GM12874 (cell line): ENCODE data around the gene TNFRSF11A.

ENCODE experiments used
- TF ChIP-seq, protein P1 (sequence below): IDR thresholded peaks from 2 replicates; pipeline ENCODE4 v1.5.1; 2011; ENCODE audit warnings: low read depth, mild to moderate bottlenecking, control low read depth, low read length, moderate library complexity; ENCODE audit not compliant: insufficient read depth

TNFRSF11A gene

DNA sequence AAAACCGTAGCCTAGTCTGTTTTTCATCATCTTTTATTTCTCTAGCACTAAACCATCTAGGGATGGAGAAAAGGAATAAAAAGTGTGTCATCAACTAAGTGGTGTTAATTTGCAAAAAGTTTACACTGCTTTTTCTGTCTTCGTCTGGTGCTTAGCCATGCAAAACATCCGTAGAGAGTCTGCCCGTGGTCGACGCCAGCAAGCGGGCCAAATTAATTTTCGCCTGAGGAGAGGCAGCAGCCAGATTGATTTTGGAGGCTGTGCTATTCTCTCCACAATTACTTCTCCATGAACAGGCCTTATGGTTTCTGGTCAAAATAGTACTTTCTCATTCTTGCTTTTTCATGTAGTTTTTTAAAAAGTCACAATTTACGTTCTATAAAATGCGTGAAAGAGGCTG, 46.3 kb downstream of the TNFRSF11A start:
- TF ChIP-seq, protein P1, sequence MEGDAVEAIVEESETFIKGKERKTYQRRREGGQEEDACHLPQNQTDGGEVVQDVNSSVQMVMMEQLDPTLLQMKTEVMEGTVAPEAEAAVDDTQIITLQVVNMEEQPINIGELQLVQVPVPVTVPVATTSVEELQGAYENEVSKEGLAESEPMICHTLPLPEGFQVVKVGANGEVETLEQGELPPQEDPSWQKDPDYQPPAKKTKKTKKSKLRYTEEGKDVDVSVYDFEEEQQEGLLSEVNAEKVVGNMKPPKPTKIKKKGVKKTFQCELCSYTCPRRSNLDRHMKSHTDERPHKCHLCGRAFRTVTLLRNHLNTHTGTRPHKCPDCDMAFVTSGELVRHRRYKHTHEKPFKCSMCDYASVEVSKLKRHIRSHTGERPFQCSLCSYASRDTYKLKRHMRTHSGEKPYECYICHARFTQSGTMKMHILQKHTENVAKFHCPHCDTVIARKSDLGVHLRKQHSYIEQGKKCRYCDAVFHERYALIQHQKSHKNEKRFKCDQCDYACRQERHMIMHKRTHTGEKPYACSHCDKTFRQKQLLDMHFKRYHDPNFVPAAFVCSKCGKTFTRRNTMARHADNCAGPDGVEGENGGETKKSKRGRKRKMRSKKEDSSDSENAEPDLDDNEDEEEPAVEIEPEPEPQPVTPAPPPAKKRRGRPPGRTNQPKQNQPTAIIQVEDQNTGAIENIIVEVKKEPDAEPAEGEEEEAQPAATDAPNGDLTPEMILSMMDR, result no peak

DNA sequence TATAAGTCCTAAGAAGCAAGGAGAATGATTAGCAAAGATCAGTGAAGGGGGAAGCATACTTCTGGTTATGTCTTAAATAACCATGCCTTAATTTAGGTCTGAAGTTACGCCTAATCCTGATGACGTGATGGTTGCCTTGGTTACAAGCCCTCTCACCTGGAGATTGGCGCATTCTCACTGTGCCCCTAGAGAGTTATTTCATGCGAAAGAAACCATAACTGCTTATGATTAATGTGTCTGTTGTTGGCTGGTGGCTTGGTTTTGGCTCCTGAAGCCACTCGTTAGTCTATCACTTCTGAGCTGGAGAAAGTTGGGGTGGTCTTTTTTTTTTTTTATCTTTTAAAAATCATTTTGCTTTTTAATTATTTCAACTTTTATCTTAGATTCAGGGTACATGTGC, 47.0 kb downstream of the TNFRSF11A start:
- TF ChIP-seq, protein P1, result no peak

DNA sequence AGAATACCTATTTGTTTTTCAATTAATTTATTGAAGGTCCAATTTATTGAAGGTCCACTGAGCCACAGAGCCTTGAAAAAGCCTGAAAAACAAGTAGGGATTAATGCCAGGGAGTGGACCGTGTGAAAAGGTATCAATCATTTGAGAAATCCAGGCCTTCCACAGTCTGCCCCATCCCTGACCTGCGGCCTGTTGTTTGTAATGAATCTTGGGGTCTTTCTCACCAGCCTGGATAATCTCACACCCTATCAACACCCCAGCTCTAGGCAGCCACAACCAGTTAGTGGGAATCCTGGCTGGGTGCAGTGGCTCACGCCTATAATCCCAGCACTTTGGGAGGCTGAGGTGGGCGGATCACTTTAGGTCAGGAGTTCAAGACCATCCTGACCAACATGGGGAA, 47.8 kb downstream of the TNFRSF11A start:
- TF ChIP-seq, protein P1, result no peak

DNA sequence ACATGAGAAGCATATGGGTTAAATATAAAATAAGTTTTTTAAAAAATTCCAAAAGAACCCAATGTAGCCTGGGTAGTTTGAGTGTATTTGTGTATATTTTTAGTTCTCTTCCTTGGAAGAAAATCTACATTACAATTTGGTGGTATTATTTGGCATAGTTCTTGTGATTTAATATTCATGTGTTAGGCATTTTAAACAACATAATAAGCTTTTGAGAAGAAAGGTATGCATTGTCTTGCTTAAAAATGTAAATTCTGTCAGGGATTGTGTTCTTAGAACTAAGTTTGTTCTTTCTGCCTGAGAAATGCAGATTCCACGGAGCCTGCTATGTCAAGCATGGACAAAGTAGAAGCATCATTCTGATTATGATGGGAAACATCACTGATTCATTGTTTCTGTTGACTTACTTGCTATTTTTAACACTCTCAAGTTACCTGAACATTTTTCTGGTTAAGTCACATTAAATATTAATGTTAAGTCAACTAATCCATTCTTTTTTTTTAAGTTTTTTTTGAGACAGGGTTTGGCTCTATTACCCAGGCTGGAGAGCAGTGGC, 49.4 kb downstream of the TNFRSF11A start:
- TF ChIP-seq, protein P1, result no peak

DNA sequence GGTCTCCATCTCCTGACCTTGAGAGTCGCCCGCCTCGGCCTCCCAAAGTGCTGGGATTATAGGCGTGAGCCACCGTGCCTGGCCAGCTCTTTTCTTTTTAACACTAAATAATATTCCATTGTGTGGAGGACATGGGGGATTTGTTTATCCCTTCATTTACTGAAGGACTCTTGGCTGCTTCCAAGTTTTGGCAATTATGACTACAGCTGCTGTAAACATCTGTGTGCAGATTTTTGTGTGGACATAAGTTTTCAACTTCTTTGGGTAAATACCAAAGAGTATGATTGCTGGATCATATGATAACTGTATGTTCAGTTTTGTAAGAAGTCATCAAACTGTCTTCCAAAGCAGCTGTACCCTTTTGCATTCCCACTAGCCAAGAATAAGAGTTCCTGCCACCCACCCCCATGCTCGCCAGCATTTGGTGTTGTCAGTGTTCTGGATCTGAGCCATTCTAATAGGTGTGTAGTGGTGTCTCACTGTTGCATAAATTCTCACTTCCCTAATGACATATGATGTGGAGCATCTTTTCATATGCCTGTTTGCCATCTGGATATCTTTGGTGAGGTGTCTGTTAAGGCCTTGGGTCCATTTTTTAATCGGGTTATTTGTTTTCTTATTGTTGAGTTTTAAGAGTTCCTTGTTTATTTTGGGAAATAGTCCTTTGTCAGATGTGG, 52.2 kb downstream of the TNFRSF11A start:
- TF ChIP-seq, protein P1, result no peak

DNA sequence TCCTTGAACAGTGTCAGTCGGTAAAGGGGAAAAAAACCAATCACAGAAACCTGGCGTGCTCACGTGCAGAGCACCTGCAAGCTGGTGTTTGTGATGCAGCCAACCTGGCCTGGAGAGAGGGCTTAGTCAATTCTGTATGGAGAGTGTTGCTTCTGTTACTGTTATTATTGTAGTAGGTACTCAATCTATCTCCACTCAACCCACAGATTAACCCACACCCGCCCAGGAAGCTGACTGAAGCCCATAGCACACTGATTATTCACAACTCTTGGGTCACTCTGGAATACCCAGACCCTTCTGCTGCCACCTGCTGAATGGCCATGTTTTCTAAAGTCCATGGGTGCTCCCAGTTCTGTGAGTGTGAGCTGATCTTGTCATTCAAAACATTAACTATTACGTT, 53.9 kb downstream of the TNFRSF11A start:
- TF ChIP-seq, protein P1, result no peak

DNA sequence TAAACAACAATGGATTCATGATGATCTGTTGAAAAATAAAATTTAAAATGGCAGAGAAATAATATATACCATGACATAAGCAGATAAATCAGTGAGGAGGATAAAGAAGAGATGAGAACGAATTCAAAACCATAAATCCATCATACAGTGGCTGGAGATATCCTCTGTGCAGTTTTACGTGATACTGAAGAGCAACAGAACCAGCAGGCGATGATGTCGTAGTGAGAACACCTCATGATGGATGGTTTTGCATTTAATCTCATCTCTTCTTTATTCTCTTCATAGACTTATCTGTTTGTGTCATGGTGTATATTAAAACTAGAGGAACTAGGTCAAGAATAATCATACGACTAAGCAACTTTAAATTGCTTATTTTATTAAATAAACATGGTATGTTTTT, 56.3 kb downstream of the TNFRSF11A start:
- TF ChIP-seq, protein P1, result no peak
